H9 (cell line): Measurements from ENCODE around the gene DDX46. TPM values are rescaled to one million over a fixed set of nuclear protein-coding genes. Genes with fewer than 3 reads are reported as not detected.

Experiments
- DNase-seq: peaks from one replicate; pipeline ENCODE4 v3.0.0-alpha.2; 2017
- H2AFZ ChIP-seq: one replicate; pipeline ENCODE4 v1.6.1; 2013; ENCODE audit warnings: mild to moderate bottlenecking, low read length, control low read depth, moderate library complexity
- H2AK5ac ChIP-seq: 2 replicates; pipeline ENCODE4 v1.6.1; 2013; ENCODE audit warnings: low read length, control low read depth, mixed read lengths; ENCODE audit not compliant: insufficient read length
- H2BK120ac ChIP-seq: one replicate; pipeline ENCODE4 v1.6.1; 2013; ENCODE audit warnings: low read depth, mild to moderate bottlenecking, low read length, control low read depth, inconsistent platforms; ENCODE audit not compliant: poor library complexity, severe bottlenecking
- H2BK12ac ChIP-seq: 2 replicates; pipeline ENCODE4 v1.6.1; 2013; ENCODE audit warnings: low read length, control low read depth, mixed read lengths, low read depth; ENCODE audit not compliant: insufficient read length
- H2BK15ac ChIP-seq: 2 replicates; pipeline ENCODE4 v1.6.1; 2013; ENCODE audit warnings: low read depth, low read length, control low read depth
- H2BK20ac ChIP-seq: one replicate; pipeline ENCODE4 v1.6.1; 2013; ENCODE audit warnings: low read depth, mild to moderate bottlenecking, low read length, control low read depth, inconsistent platforms; ENCODE audit not compliant: poor library complexity, severe bottlenecking
- H2BK5ac ChIP-seq: 2 replicates; pipeline ENCODE4 v1.6.1; 2013; ENCODE audit warnings: low read length, control low read depth, mixed read lengths; ENCODE audit not compliant: insufficient read length
- H3K14ac ChIP-seq: 2 replicates; pipeline ENCODE4 v1.6.1; 2013; ENCODE audit warnings: low read length, control low read depth; ENCODE audit not compliant: insufficient read depth
- H3K18ac ChIP-seq: 2 replicates; pipeline ENCODE4 v1.6.1; 2013; ENCODE audit warnings: low read depth, mild to moderate bottlenecking, mixed read lengths, low read length, control low read depth; ENCODE audit not compliant: insufficient read length
- H3K23ac ChIP-seq: 2 replicates; pipeline ENCODE4 v1.6.1; 2013; ENCODE audit warnings: low read length, control low read depth, mixed read lengths, low read depth; ENCODE audit not compliant: insufficient read length
- H3K23me2 ChIP-seq: 2 replicates; pipeline ENCODE4 v1.6.1; 2013; ENCODE audit warnings: low read depth, mild to moderate bottlenecking, mixed read lengths, low read length, control low read depth; ENCODE audit not compliant: insufficient read length, poor library complexity, severe bottlenecking
- H3K27ac ChIP-seq: 2 replicates; pipeline ENCODE4 v1.5.1; 2013; ENCODE audit warnings: low read length, control low read depth, mixed read lengths, low read depth; ENCODE audit not compliant: insufficient read length
- H3K27me3 ChIP-seq: 2 replicates; pipeline ENCODE4 v1.6.1; 2013; ENCODE audit warnings: low read length, control low read depth, inconsistent platforms; ENCODE audit not compliant: insufficient read depth
- H3K4ac ChIP-seq: 2 replicates; pipeline ENCODE4 v1.6.1; 2013; ENCODE audit warnings: low read depth, mild to moderate bottlenecking, control low read depth, inconsistent platforms, low read length, moderate library complexity
- H3K4me1 ChIP-seq: 2 replicates; pipeline ENCODE4 v1.6.1; 2013; ENCODE audit warnings: low read length, control low read depth, inconsistent platforms; ENCODE audit not compliant: insufficient read depth
- H3K4me2 ChIP-seq: 2 replicates; pipeline ENCODE4 v1.6.1; 2013; ENCODE audit warnings: low read length, control low read depth, mixed read lengths; ENCODE audit not compliant: insufficient read length, insufficient read depth
- H3K56ac ChIP-seq: 2 replicates; pipeline ENCODE4 v1.6.1; 2013; ENCODE audit warnings: low read depth, mild to moderate bottlenecking, mixed read lengths, low read length, control low read depth; ENCODE audit not compliant: insufficient read length
- H3K79me1 ChIP-seq: 2 replicates; pipeline ENCODE4 v1.6.1; 2013; ENCODE audit warnings: low read depth, mild to moderate bottlenecking, moderate library complexity, low read length, control low read depth, inconsistent platforms; ENCODE audit not compliant: insufficient read depth, poor library complexity, severe bottlenecking
- H3K79me2 ChIP-seq: 2 replicates; pipeline ENCODE4 v1.6.1; 2013; ENCODE audit warnings: low read length, control low read depth, inconsistent platforms; ENCODE audit not compliant: insufficient read depth
- H3K9ac ChIP-seq: 2 replicates; pipeline ENCODE4 v1.6.1; 2013; ENCODE audit warnings: low read length, control low read depth, mixed read lengths; ENCODE audit not compliant: insufficient read length; ENCODE audit errors: extremely low read depth
- H3K9me3 ChIP-seq: one replicate; pipeline ENCODE4 v1.6.1; 2013; ENCODE audit warnings: low read depth, low read length, inconsistent platforms; ENCODE audit not compliant: control insufficient read depth
- H3T11ph ChIP-seq: one replicate; pipeline ENCODE4 v1.6.1; 2013; ENCODE audit warnings: mild to moderate bottlenecking, low read length, control low read depth, inconsistent platforms
- H4K20me1 ChIP-seq: one replicate; pipeline ENCODE4 v1.6.1; 2013; ENCODE audit not compliant: control insufficient read depth, insufficient read length, insufficient read depth
- H4K5ac ChIP-seq: 2 replicates; pipeline ENCODE4 v1.6.1; 2013; ENCODE audit warnings: low read depth, mild to moderate bottlenecking, mixed read lengths, low read length, control low read depth; ENCODE audit not compliant: insufficient read length
- H4K8ac ChIP-seq: replicated peaks from 2 replicates; pipeline ENCODE4 v1.6.1; 2013; ENCODE audit warnings: low read length, control low read depth, mixed read lengths, low read depth; ENCODE audit not compliant: insufficient read length
- H4K91ac ChIP-seq: 2 replicates; pipeline ENCODE4 v1.6.1; 2013; ENCODE audit warnings: low read depth, mild to moderate bottlenecking, moderate library complexity, mixed read lengths, low read length, control low read depth; ENCODE audit not compliant: insufficient read length
- H3K27ac Mint-ChIP-seq, 3 experiments: 2 replicates in 2 of 3; 3 replicates in 1 of 3; pipeline ENCODE4 v1.8.0; 2020 to 2021; ENCODE audit warnings: mixed read lengths in 3 of 3, mild to moderate bottlenecking in 1 of 3, moderate library complexity in 1 of 3
- H3K27me3 Mint-ChIP-seq: 2 replicates; pipeline ENCODE4 v1.8.0; 2021; ENCODE audit warnings: low read depth, mild to moderate bottlenecking, moderate library complexity, mixed read lengths
- H3K36me3 Mint-ChIP-seq, 3 experiments: 2 replicates in 2 of 3; 3 replicates in 1 of 3; pipeline ENCODE4 v1.8.0; 2020 to 2021; ENCODE audit warnings: low read depth in 3 of 3, mixed read lengths in 3 of 3; ENCODE audit not compliant: insufficient read depth in 1 of 3
- H3K4me1 Mint-ChIP-seq, 2 experiments: 2 replicates each; pipeline ENCODE4 v1.8.0; 2020; ENCODE audit warnings: mixed read lengths in 2 of 2
- H3K4me3 Mint-ChIP-seq, 2 experiments: 2 replicates in 1 of 2; 3 replicates in 1 of 2; pipeline ENCODE4 v1.8.0; 2020 to 2021; ENCODE audit warnings: mild to moderate bottlenecking in 2 of 2, mixed read lengths in 2 of 2, moderate library complexity in 1 of 2
- H3K9me3 Mint-ChIP-seq, 2 experiments: 2 replicates in 1 of 2; 3 replicates in 1 of 2; pipeline ENCODE4 v1.8.0; 2020; ENCODE audit warnings: mild to moderate bottlenecking in 2 of 2, mixed read lengths in 2 of 2, moderate library complexity in 1 of 2
- CTCF ChIP-seq: fragments of 200-600 bp; sonication (generic); conservative IDR thresholded peaks from 3 replicates; pipeline ENCODE4 v1.8.0; 2021; ENCODE audit warnings: antibody characterized with exemption, mild to moderate bottlenecking
- WGBS: extraction: QIAGEN DNeasy Blood & Tissue Kit; methylation state at CpG from one replicate; pipeline ENCODE4 v1.1.7; 2013; ENCODE audit warnings: missing lambda C conversion rate, low lambda C conversion rate, mixed read lengths; ENCODE audit not compliant: insufficient read length; ENCODE audit errors: extremely low coverage; 5-methylcytosine and 5-hydroxymethylcytosine counted together
- total RNA-seq: library from RNA; stranded (reverse); gene quantifications from 2 replicates; pipeline ENCODE4 v1.2.1, GENCODE V29; 2021

The DDX46 gene
- total RNA-seq, 1 experiment from 2014 or later = 90.3 TPM

- Histone ChIP-seq H4K8ac (no peak overlapping the region), H3T11ph (no peak overlapping the region), H4K91ac (no peak overlapping the region), H4K5ac (no peak overlapping the region), H3K18ac (no peak overlapping the region), H3K23ac (no peak overlapping the region), H3K4me2 (no peak overlapping the region), H3K9ac (no peak overlapping the region), H3K27ac (no peak overlapping the region), H3K79me1 (no peaks in the 10 kb centered on the region), H3K9me3 (no peaks in the 10 kb centered on the region), H4K20me1 (no peaks in the 10 kb centered on the region), H2AK5ac (no peak overlapping the region), H3K27me3 (no peaks in the 10 kb centered on the region), H3K4ac (no peak overlapping the region), H2AFZ (no peak overlapping the region), H2BK120ac (no peak overlapping the region), H2BK15ac (no peak overlapping the region), H2BK12ac (no peak overlapping the region), H2BK5ac (no peak overlapping the region), H3K14ac (no peak overlapping the region), H3K56ac (no peak overlapping the region), H3K23me2 (no peaks in the 10 kb centered on the region), H3K79me2 (no peaks in the 10 kb centered on the region), H2BK20ac (no peak overlapping the region), H3K4me1 (no peaks in the 10 kb centered on the region)
- DNase-seq = no peak
- Mint-ChIP-seq H3K27me3 (no peaks in the 10 kb centered on the region), H3K4me3 (no peak overlapping the region), H3K4me1 (no peaks in the 10 kb centered on the region), H3K36me3 (peaks cover 53 to 94% (median 88%) of the 10 kb centered on the region in 3 experiments; a peak in 6 of 7 replicates), H3K27ac (peak overlapping the region in 2 of 3 experiments; percentile 68 to 82; a peak in 2 of 7 replicates), H3K9me3 (no peaks in the 10 kb centered on the region)
- no CpG with 5 or more reads among the region's 2 CpGs for WGBS
- TF ChIP-seq CTCF = no peak
Observed at GRCh38 chr5:134791580-134791979, 33.0 kb downstream of the DDX46 start.
